Mammary epithelial cell (primary cell): ENCODE data around the gene FAM111A.

ENCODE experiments used
- EZH2 ChIP-seq: IDR thresholded peaks from 2 replicates; pipeline ENCODE4 v1.6.1; 2012; ENCODE audit warnings: low read length, inconsistent platforms, borderline replicate concordance
- TF ChIP-seq, protein P1 (sequence below), 2 donors: IDR thresholded peaks in 1 of 2; conservative IDR thresholded peaks in 1 of 2; 2 replicates each; pipeline ENCODE4 v1.5.1; 2011 to 2012; ENCODE audit warnings: inconsistent platforms in 2 of 2, low read length in 2 of 2, mild to moderate bottlenecking in 2 of 2, control low read depth in 1 of 2, low read depth in 1 of 2; ENCODE audit not compliant: insufficient read depth in 1 of 2; ENCODE audit errors: extremely low read depth in 1 of 2

DNA sequence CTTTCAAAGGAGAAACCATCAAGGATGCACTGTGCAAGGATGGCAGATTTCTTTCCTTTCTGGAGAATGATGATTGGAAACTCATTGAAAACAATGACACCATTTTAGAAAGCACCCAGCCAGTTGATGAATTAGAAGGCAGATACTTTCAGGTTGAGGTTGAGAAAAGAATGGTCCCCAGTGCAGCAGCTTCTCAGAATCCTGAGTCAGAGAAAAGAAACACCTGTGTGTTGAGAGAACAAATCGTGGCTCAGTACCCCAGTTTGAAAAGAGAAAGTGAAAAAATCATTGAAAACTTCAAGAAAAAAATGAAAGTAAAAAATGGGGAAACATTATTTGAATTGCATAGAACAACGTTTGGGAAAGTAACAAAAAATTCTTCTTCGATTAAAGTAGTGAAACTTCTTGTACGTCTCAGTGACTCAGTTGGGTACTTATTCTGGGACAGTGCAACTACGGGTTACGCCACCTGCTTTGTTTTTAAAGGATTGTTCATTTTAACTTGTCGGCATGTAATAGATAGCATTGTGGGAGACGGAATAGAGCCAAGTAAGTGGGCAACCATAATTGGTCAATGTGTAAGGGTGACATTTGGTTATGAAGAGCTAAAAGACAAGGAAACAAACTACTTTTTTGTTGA lies 9.8 kb downstream of the FAM111A start:
- TF ChIP-seq, protein P1, sequence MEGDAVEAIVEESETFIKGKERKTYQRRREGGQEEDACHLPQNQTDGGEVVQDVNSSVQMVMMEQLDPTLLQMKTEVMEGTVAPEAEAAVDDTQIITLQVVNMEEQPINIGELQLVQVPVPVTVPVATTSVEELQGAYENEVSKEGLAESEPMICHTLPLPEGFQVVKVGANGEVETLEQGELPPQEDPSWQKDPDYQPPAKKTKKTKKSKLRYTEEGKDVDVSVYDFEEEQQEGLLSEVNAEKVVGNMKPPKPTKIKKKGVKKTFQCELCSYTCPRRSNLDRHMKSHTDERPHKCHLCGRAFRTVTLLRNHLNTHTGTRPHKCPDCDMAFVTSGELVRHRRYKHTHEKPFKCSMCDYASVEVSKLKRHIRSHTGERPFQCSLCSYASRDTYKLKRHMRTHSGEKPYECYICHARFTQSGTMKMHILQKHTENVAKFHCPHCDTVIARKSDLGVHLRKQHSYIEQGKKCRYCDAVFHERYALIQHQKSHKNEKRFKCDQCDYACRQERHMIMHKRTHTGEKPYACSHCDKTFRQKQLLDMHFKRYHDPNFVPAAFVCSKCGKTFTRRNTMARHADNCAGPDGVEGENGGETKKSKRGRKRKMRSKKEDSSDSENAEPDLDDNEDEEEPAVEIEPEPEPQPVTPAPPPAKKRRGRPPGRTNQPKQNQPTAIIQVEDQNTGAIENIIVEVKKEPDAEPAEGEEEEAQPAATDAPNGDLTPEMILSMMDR (conservative IDR thresholded peaks at IDR 0.05 in 1 of 2, IDR thresholded peaks at IDR 0.05 in 1 of 2; ENCODE audit: extremely low read depth in 1 of 2, insufficient read depth in 1 of 2, low read depth in 1 of 2, low read length in 2 of 2): no peak
- TF ChIP-seq EZH2: no peak
